SKM-1 (cell line): ENCODE measurements around the gene ZBTB8A.
"Not testable (repeated sequence)": the region's sequence is repeated elsewhere in the genome, so short reads cannot be mapped to it uniquely, and the experiment has no call there.

ENCODE experiments used
- DNase-seq: peaks from one replicate; lab custom pipeline; 2025; ENCODE audit not compliant: unreplicated experiment; lab: John Stamatoyannopoulos, UW

ZBTB8A gene

DNA sequence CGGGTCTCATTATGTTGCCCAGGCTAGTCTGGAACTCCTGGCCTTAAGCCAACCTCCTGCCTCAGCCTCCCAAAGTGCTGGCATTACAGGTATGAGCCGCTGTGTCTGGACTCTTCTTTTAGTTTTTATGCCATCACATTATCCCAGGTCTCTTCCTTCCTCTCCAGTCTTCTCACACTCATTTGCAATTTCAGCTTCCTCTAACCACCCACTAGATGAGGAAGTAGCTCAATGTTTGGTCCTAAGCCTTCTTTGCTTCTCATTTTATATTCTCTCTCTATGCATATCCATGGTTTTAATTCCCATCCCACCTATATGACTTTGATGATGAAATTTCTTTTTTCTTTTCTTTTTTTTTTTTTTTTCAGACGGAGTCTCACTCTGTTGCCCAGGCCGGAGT lies 3.1 kb upstream of the ZBTB8A start:
- DNase-seq, result peak; percentile 71

DNA sequence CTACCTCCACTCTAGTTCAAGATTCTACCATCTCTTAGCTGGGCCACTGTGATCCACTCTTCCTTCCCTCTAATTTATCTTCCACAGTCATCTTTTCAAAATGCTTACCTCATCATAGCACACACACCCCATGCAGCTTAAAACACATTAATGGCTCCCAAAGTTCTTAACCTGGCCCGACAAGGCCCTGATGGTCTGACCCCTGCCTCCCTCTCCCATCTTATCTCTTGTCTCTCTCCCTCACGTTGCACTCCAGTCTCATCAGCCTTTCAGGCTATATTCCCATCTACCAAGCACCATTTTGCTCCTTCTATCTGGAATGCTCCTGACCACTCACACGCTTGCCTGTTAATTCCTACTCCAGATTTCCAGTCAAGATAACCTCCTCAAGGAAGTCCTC lies 2.5 kb upstream of the ZBTB8A start:
- no peak for DNase-seq

DNA sequence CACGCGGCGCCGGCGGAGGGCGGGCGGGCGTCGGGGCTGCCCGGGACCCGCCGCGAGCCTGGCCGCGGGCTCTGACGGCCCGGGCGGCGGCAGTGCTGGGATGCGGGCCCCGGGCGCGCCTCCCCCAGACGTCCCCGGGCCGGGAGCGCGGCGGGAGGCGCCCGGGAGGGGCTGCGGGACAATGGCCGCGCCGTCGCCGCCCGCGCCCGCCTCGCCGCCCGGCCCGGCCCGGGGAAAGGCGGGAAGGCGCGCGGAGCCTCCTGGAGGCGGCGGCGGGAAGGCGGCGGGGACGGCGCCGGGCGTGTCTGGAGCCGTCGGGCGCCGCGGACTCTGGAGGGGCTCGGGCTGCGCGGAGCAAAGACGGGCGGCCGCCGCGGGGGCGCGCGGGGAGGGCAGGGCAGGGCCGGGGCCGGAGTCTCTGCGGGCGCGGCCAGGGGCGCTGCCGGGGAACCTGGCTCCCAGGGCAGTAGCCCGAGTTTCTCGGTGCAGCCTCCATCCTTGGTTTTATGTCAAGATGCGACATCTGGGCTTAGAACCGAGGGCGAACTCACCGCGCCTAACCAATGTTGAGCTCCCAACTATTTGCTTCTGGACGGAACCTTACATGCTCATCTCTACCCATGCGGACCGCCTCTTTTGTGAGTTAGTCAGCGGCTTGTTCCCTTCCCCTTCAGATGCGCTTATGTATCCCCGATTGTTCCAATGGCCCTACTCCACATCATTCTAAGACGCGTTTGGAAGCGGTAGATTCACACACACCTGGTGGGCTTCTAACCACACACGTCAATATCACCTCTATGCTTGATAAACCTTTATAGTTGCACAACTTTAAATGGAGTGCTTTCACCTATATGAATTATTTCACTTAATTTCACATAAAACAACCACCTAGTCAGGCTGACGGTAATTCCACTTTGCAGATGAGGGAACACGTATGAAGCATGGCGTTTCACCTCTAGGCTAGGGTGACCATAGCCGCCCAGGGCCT lies 651 bp downstream of the ZBTB8A start:
- DNase-seq, result no peak

DNA sequence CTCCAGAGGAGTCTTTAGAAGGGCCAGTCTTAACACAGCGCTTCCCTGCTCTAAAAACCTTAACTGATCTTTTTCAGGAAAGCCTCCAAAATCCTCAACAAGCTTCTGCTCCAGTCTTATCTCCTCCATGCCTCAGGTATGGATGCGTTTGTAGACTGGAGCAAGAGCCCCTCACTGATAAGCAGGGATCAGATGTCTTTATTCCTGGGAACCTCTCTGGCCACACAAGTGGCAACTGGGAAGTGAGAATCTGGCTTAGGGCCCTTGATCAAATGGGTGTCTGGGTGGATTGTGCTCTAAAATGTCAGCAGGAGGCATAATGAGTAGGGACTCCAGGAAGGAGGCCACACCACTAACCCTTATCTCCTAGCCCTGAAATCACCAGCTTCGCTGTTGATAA lies 1.4 kb downstream of the ZBTB8A start:
- no peak for DNase-seq

DNA sequence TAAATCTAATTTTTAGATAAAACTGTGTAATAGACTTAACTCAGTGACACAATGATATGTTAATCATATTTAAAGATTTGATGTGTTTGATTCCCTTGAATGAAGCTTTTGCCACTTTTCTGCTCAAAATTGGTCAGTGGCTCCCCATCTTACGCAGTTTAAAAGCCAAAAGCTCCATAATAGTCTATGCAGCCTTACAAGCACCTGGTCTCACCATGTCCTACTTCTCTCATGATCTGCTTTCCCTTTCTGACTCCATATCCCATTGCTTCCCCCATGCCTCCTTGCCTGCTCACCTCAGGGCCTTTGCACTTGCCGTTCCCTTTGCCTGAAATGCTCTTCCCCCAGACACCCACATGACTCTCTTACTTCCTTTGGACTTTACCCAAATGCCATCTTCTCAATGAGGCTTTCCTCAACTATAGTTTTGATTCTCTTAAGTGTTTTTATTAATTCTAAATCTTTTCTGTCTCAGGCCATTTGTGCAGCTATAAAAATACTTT lies 1.9 kb downstream of the ZBTB8A start:
- DNase-seq, result no peak

DNA sequence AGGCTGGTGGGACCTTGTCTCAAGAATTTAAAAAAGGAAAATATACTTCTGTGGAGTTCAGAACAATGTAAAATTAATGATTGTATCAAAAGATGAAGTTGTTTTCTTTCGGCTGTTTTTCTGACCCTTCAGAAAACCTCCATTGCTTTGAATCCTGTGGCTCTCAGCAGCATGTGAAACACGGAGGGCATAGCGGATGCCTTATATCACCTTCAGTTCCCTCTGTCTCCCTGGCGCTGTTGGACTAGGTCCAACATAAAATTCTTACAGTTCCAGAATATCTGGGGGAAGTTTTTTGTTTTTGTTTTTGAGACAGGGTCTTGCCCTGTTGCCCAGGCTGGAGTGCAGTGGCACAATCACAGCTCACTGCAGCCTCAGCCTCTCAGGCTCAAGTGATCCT lies 7.4 kb downstream of the ZBTB8A start:
- no peak for DNase-seq

DNA sequence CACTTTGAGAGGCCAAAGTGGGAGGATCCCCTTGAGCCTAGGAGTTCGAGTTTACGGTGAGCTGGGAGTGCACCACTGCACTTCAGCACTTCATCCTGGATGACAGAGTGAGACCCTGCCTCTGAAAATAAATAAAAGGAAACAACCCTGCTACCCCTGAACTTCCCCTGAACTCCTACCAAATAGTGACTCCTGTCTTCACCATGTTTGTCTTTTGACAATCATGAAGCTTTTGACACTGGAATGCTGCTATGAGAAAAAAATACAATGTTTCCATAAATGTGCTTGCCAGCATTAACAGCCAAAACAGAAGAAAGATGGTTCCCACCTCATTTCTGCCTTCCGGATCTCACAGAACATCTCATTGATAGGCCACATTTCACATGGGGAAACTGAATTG lies 10.4 kb downstream of the ZBTB8A start:
- DNase-seq, result no peak

DNA sequence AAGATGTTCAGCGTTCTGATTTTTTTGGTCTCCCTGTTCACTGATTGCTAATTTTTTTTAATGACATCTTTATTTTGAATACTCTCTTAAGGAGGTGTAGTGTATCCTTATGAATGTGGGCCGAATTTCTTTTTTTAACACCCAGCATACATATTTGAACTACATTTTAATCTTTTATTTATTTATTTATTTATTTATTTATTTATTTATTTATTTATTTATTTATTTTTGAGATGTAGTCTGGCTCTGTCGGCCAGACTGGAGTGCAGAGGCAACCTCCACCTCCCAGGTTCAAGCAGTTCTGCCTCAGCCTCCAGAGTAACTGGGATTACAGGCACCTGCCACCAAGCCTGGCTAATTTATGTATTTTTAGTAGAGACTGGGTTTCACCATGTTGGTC lies 15.1 kb downstream of the ZBTB8A start:
- no peak for DNase-seq

DNA sequence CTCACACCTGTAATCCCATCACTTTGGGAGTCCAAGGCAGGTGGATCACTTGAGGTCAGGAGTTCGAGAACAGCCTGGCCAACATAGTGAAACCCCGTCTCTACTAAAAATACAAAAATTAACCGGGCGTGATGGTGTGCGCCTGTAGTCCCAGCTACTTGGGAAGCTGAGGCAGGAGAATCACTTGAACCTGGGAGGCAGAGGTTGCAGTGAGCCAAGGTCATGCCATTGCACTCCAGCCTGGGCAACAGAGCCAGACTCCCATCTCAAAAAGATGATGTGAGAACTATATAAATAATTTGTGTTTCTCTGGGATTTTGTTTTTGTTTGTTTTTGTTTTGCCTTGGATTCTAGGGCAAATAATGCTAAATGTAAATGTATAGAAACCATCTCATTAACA lies 17.8 kb downstream of the ZBTB8A start:
- not testable (repeated sequence) for DNase-seq

DNA sequence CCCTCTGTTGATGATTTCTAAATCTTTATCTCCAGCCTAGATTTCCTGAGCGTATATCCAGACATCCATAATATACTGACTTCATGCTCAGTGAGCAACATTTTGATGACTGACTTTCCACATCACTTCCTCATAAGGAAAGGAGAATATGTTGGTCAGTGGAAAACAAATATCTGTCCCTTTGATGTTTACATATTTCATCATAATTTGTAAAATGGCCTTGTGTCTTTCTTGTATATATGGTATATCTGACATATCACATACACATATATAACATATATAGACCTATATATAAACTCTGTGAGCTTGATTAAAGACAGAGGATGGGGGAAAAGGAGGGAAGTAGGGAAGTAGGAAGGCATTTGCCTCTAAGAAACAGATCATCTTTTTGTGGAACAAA lies 18.6 kb downstream of the ZBTB8A start:
- no peak for DNase-seq

DNA sequence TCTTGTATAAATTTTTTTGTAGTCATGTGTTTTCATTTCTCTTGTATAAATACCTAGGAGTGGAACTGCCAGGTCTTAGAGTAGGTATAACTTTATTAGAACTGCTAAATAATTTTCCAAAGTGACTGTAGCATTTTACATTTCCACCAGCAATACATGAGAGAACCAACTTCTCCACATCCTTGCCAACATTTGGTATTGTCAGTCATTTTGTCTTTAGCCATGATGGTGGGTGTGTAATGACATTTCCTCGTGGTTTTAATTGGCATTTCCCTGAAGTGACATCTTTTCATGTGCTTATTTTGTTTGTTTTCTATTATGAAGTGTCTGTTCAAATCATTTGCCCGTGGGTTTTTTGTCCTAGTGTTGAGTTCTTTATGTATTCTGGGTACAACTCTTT lies 29.7 kb downstream of the ZBTB8A start:
- DNase-seq, result no peak

DNA sequence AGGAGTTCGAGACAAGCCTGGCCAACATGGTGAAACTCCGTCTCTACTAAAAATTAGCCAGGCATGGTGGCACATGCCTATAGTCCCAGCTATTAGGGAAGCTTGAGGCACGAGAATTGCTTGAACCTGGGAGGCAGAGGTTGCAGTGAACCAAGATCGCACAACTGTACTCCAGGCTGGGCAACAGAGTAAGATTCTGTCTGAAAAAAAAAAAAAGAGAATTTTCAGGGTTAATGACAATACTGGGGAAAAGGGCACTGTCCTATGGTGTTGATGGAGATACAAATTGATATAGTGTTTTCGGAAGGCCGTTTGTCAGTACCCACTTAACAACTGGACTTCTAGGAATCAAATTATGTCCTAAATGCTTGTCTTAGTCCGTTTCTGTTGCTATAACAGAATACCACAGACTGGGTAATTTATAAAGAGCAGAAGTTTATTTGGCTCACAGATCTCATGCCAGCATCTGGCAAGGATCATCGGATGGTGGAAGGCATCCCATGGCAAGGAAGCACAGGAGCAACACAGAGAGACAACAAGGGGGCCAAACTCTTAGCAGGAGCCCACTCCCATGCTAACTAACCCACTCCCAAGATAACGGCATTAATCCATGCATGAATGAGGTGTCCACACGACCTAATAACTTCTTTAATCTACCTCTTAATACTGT lies 41.3 kb downstream of the ZBTB8A start:
- no peak for DNase-seq

DNA sequence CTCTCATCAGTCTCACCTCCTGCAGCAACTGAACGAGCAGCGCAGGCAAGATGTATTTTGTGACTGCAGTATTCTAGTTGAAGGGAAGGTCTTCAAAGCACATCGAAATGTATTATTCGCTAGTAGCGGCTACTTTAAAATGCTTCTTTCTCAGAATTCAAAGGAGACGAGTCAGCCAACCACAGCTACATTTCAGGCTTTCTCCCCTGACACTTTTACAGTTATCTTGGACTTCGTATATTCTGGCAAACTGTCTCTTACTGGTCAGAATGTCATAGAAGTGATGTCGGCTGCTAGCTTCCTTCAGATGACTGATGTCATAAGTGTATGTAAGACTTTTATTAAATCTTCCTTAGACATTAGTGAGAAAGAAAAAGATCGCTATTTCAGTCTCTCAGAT lies 53.7 kb downstream of the ZBTB8A start:
- DNase-seq, result no peak

DNA sequence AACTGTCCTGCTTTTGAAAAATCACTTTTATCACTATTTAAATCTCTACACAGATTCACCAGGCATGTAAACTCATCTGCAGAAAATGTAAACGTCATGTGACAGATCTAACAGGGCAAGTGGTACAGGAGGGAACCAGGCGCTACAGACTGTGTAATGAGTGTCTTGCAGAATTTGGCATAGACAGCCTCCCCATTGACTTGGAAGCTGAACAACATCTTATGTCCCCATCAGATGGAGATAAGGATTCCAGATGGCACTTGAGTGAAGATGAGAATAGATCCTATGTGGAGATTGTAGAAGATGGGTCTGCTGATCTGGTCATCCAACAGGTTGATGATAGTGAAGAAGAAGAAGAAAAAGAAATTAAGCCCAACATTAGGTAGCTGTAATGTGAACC lies 60.8 kb downstream of the ZBTB8A start:
- no peak for DNase-seq

DNA sequence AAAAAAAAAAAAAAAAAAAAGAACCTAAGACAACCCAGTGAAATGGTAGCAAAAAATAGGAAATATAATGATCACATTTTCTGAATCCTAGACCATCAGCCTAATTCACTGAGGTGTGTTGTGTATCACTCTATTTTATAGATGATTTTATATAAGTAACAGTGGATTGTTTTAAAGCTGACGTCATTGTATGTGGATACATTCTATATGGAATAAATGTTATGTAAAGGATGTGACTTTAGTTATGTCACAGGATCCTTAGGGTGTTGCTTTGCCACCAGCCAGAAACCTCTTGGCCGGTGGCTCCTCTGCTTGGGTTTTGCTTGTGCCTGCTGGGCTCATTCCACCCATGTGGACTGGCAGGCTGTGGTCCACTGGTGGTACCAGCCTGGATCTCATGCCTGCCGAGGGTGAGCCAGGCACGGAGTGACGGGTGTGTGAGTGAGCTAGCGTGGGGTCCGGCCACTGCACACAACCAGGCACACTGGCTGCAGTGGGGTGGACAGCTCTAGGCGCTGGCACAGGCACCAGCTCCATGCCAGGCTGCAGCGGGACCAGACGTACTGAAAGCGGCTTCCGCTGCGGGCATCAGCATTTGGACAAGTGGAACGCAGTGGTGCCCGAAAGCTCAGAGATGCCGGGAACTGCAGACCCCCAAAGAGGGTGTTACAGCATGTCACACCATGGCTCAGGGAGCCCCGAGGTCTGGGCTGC lies 66.6 kb downstream of the ZBTB8A start:
- DNase-seq, result no peak

DNA sequence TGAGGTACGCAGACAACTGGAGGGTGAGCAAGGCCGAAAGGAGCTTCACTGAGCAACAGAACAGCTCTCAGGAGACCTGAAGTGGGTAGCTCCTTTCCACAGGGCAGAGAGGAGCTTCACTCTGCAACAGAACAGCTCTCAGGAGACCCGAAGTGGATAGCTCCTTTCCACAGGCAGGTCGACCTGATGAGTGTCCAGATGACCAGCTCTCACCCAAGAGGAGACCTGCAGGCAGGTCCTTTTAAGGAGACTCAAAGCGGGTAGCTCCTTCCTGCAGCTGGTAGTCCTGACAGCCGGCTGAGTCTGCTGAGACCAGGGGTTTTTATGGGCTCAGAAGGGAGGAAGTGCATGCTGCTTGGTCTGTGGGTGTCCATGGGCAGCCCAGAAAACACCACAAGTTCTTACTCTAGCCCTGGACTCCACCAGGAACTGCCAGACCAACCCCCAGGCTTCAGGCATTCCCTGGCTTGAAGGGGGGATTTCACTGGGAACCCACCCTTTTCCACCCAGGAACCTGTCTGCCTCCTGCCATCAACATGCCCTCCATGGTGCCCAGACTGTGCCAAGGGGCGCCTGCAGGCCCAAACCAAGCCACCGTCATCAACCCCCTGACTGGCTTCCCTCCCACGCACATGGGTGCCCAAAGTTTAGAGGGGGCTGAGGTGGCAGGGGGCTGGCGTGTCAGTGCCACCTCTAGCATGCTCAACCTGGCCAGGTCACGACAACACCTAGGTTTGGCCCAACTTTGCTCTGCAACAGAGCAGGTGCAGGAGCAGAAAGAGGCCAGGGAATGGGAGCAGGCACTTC lies 67.5 kb downstream of the ZBTB8A start:
- DNase-seq, result no peak

DNA sequence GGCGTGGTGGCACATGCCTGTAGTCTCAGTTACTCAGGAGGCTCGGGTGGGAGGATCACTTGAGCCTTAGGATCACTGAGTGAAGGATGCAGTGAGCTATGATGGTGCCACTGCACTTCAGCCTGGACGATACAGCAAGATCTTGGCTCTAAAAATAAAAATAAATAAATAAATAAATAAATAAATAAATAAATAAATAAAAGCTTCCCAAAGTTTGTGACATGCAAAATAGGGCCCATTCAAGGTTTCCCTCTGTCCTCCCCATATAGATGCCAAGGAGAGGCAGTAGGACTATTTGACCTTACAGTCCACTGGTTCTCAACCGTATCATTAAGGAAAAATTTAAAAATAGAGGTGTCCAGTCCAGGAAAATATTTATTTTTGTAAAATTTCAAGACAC lies 70.0 kb downstream of the ZBTB8A start:
- no peak for DNase-seq

DNA sequence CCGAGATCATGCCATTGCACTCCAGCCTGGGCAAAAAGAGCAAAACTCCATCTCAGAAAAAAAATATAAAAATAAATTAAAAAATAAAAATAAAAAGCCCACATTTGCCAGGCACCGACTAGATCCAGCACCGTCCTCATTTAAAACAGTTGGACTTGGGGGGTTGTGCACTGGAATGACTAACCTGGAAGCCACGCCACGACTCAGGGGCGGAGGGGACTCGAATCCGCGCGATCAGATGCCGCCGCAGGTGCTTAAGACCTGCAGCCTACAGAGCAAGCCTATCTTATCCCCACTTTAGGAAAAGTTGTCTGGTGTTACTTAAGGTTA lies 72.6 kb downstream of the ZBTB8A start:
- DNase-seq, result no peak

DNA sequence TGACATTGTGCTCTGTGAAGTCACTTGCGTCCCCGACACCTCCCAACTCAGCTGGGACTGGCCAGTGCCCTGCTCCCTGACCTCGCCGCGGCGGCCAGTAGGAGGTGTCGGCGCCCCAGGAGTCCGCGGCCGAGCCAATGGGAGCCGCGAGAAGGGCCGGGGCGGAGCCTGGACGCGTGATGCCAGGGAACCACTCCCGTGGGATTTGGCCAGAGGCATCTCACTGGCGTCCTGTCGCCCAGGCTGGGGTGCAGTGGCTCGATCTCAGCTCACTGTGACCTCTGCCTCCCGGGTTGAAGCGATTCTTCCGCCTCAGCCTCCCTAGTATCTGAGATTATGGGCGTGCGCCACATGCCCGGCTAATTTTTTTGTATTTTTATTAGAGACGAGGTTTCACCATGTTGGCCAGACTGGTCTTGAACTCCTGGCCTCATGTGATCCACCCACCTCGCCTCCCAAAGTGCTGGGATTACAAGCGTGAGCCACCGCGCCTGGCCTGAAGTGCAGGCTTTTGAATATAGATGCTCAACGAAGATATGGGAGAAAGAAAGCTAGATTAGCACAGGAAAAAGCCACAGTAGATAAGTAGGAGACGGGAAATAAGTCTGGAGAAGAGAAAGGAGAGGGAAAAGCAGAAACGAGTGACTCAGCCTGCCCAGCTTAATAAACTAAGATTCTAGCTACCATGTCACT lies 73.1 kb downstream of the ZBTB8A start:
- no peak for DNase-seq

DNA sequence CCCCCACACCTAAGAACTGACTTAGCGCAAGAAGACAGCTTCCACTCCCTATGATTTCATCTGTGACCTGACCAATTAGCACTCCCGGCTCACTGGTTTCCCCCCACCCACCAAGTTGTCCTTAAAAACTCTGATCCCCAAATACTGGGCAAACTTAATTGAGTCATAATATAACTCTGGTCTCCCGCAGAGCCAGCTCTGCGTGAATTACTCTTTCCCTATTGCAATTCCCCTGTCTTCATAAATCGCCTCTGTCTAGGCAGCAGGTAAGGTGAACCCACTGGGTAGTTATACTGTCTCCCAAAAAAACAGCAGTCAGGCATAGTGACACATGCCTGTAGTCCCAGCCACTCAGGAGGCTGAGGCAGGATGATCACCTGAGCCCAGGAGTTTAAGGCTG lies 74.2 kb downstream of the ZBTB8A start:
- DNase-seq, result no peak
